NCI-H748 treated with DMSO at 0.1 percent for 48 hours (cell line): ENCODE results near the gene SCAMP2.
"Not testable (repeated sequence)": the region's sequence is repeated elsewhere in the genome, so short reads cannot be mapped to it uniquely, and the experiment has no call there.

Source experiments
- DNase-seq: peaks from one replicate; lab custom pipeline; 2025; lab: John Stamatoyannopoulos, UW

Gene SCAMP2

GRCh38 chr15:74890665-74890960, 17.4 kb upstream of the SCAMP2 start:
- DNase-seq, result no peak

- DNase-seq, result peak; percentile 47
Measured at GRCh38 chr15:74889883-74890664, 16.9 kb upstream of the SCAMP2 start, which contains the start of gene MPI. TSS of gene MPI (plus strand) at chr15:74890042. CDS start at chr15:74890074, 32 bp downstream.

GRCh38 chr15:74889390-74889882, 16.3 kb upstream of the SCAMP2 start:
- DNase-seq, result no peak

GRCh38 chr15:74888716-74889115, 15.6 kb upstream of the SCAMP2 start:
- DNase-seq, result no peak

GRCh38 chr15:74887537-74888193, 14.5 kb upstream of the SCAMP2 start:
- not testable (repeated sequence) for DNase-seq

- no peak for DNase-seq
Measured at GRCh38 chr15:74885461-74885860, 12.3 kb upstream of the SCAMP2 start.

GRCh38 chr15:74884428-74885223, 11.5 kb upstream of the SCAMP2 start:
- no peak for DNase-seq

- DNase-seq, result no peak
Measured at GRCh38 chr15:74882528-74882927, 9.4 kb upstream of the SCAMP2 start.

GRCh38 chr15:74878273-74878672, 5.1 kb upstream of the SCAMP2 start:
- DNase-seq, result no peak

GRCh38 chr15:74873756-74874424, 725 bp upstream of the SCAMP2 start:
- no peak for DNase-seq

- no peak for DNase-seq
Measured at GRCh38 chr15:74872702-74873035, 496 bp downstream of the SCAMP2 start.

- no peak for DNase-seq
Measured at GRCh38 chr15:74870436-74871215, 2.5 kb downstream of the SCAMP2 start.

- no peak for DNase-seq
Measured at GRCh38 chr15:74869726-74870407, 3.3 kb downstream of the SCAMP2 start.

GRCh38 chr15:74869372-74869725, 3.8 kb downstream of the SCAMP2 start:
- no peak for DNase-seq

- DNase-seq, result no peak
Measured at GRCh38 chr15:74868059-74868458, 5.1 kb downstream of the SCAMP2 start.

GRCh38 chr15:74867466-74868038, 5.6 kb downstream of the SCAMP2 start:
- no peak for DNase-seq

- no peak for DNase-seq
Measured at GRCh38 chr15:74866090-74866489, 7.1 kb downstream of the SCAMP2 start.

- no peak for DNase-seq
Measured at GRCh38 chr15:74865316-74865715, 7.8 kb downstream of the SCAMP2 start.

GRCh38 chr15:74864296-74864695, 8.9 kb downstream of the SCAMP2 start:
- no peak for DNase-seq

GRCh38 chr15:74863239-74864056, 9.7 kb downstream of the SCAMP2 start:
- no peak for DNase-seq
